Osteoblast (primary cell): ENCODE measurements around the gene ABCC3. TPM values are rescaled to one million over a fixed set of nuclear protein-coding genes. Genes with fewer than 3 reads are reported as not detected.

Source experiments
- DNase-seq: peaks from one replicate; pipeline ENCODE4 v3.0.0; 2011; ENCODE audit warnings: low spot score, mixed read lengths; ENCODE audit not compliant: insufficient read length; ENCODE audit errors: missing footprints
- H2AFZ ChIP-seq: 2 replicates; pipeline ENCODE4 v1.6.0; 2011; ENCODE audit warnings: mild to moderate bottlenecking, low read length
- H3K27ac ChIP-seq: 2 replicates; pipeline ENCODE4 v1.5.1; 2011; ENCODE audit warnings: mild to moderate bottlenecking, low read depth, low read length, moderate library complexity
- H3K27me3 ChIP-seq: 2 replicates; pipeline ENCODE4 v1.6.0; 2012; ENCODE audit warnings: mild to moderate bottlenecking, control low read depth, inconsistent platforms, low read length, moderate library complexity; ENCODE audit not compliant: insufficient read depth
- H3K36me3 ChIP-seq: 2 replicates; pipeline ENCODE4 v1.5.1; 2011; ENCODE audit warnings: mild to moderate bottlenecking, low read length, control low read depth, moderate library complexity; ENCODE audit not compliant: insufficient read depth
- H3K4me1 ChIP-seq: 2 replicates; pipeline ENCODE4 v1.5.1; 2011; ENCODE audit warnings: mild to moderate bottlenecking, low read length, control low read depth, moderate library complexity; ENCODE audit not compliant: insufficient read depth
- H3K4me2 ChIP-seq: 2 replicates; pipeline ENCODE4 v1.6.0; 2011; ENCODE audit warnings: mild to moderate bottlenecking, low read length; ENCODE audit not compliant: insufficient read depth
- H3K4me3 ChIP-seq: fragments of 200-600 bp; sonication (generic); 3 replicates; pipeline ENCODE4 v1.5.1; 2012; ENCODE audit warnings: mild to moderate bottlenecking, low read length, inconsistent platforms; ENCODE audit not compliant: insufficient read depth
- H3K79me2 ChIP-seq: 2 replicates; pipeline ENCODE4 v1.6.0; 2012; ENCODE audit warnings: mild to moderate bottlenecking, low read length, control low read depth, inconsistent platforms; ENCODE audit not compliant: insufficient read depth
- H3K9me3 ChIP-seq: 2 replicates; pipeline ENCODE4 v1.5.1; 2011; ENCODE audit warnings: low read depth, low read length, control low read depth
- H4K20me1 ChIP-seq: 2 replicates; pipeline ENCODE4 v1.6.0; 2012; ENCODE audit warnings: mild to moderate bottlenecking, low read length, control low read depth; ENCODE audit not compliant: insufficient read depth
- total RNA-seq: library from RNA; depleted of rRNA; stranded (reverse); fragments of >200 nt; gene quantifications from 2 replicates; pipeline ENCODE4 v1.2.3, GENCODE V29; 2012
- TF ChIP-seq, protein P1 (sequence below): IDR thresholded peaks from 2 replicates; pipeline ENCODE4 v1.5.1; 2011; ENCODE audit warnings: mild to moderate bottlenecking, low read depth, low read length, moderate library complexity; ENCODE audit errors: extremely low read depth

Gene ABCC3
- total RNA-seq, 1 donor: 28.6 TPM

DNA sequence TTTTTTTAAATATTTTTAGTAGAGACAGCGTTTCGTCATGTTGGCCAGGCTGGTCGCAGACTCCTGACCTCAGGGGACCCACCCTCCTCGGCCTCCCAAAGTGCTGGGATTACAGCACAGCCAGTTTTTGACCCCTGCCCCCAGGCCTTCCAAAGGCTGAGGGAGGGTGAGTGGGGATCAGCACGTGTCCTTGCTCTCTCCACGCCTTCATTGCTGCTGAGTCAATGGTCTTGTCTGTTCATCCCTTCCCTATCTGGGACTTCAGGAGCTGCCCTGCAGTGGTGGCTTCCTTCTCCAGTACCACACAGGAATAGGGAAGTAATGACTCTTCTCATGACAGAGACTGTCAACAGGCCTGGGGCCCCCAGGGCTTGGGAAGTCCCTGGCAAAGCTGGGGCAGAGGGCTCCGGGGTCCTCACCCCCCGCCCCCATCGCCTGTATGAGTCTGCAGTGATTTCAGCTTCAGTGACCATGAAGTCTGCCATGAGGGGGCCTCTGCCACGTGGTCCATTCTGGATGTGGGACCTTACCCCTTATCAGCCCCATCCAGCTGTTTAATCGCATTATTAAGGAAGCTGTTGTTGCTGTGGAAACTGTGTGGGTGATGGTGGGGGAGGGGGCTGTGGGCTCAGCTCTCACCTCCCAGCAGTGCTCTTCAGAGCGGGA lies 6.1 kb downstream of the ABCC3 start:
- TF ChIP-seq, protein P1, sequence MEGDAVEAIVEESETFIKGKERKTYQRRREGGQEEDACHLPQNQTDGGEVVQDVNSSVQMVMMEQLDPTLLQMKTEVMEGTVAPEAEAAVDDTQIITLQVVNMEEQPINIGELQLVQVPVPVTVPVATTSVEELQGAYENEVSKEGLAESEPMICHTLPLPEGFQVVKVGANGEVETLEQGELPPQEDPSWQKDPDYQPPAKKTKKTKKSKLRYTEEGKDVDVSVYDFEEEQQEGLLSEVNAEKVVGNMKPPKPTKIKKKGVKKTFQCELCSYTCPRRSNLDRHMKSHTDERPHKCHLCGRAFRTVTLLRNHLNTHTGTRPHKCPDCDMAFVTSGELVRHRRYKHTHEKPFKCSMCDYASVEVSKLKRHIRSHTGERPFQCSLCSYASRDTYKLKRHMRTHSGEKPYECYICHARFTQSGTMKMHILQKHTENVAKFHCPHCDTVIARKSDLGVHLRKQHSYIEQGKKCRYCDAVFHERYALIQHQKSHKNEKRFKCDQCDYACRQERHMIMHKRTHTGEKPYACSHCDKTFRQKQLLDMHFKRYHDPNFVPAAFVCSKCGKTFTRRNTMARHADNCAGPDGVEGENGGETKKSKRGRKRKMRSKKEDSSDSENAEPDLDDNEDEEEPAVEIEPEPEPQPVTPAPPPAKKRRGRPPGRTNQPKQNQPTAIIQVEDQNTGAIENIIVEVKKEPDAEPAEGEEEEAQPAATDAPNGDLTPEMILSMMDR: no peak
- H3K79me2 ChIP-seq: peaks cover 6% of the 10 kb centered on the region

DNA sequence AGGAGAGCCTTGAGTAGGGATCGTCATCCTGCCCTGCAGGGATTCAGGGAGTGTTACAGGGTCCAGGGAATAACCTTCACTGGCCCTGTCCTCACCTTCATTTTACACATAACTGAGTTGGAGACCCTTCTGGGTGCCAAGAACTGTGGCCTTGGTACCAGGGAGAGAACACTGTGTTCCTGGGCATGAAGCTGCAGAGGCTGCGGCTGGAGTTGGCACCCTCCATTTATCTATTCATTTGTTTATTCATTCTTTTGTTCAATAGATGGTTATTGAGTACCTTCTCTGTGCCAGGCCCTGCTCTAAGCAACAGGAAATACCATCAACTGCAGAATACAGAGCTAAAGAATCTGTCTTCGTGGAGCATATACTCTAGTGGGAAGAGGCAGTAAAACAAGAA lies 6.7 kb downstream of the ABCC3 start:
- no peaks in the 10 kb centered on the region for H3K27me3 ChIP-seq
- no peak overlapping the region for H3K4me3 ChIP-seq
- H3K79me2 ChIP-seq: peaks cover 6% of the 10 kb centered on the region
- TF ChIP-seq, protein P1: no peak
- H4K20me1 ChIP-seq: no peaks in the 10 kb centered on the region
- peaks cover 54% of the 10 kb centered on the region for H3K4me1 ChIP-seq
- H3K27ac ChIP-seq: no peak overlapping the region
- peak; percentile 21 for DNase-seq
- H3K9me3 ChIP-seq: no peaks in the 10 kb centered on the region
- H3K4me2 ChIP-seq: no peak overlapping the region
- no peak overlapping the region for H2AFZ ChIP-seq
- H3K36me3 ChIP-seq: peaks cover 2% of the 10 kb centered on the region

More for the DNA sequence above, 6.1 kb downstream of the ABCC3 start:
- no peaks in the 10 kb centered on the region for H4K20me1 ChIP-seq
- no peak overlapping the region for H3K4me3 ChIP-seq
- no peak overlapping the region for H3K4me2 ChIP-seq
- H3K4me1 ChIP-seq: peaks cover 59% of the 10 kb centered on the region
- H2AFZ ChIP-seq: no peak overlapping the region
- no peaks in the 10 kb centered on the region for H3K9me3 ChIP-seq
- peak overlapping the region; percentile 36 for H3K27ac ChIP-seq
- H3K27me3 ChIP-seq: no peaks in the 10 kb centered on the region
- peak; percentile 66 for DNase-seq
- H3K36me3 ChIP-seq: peaks cover 2% of the 10 kb centered on the region

DNA sequence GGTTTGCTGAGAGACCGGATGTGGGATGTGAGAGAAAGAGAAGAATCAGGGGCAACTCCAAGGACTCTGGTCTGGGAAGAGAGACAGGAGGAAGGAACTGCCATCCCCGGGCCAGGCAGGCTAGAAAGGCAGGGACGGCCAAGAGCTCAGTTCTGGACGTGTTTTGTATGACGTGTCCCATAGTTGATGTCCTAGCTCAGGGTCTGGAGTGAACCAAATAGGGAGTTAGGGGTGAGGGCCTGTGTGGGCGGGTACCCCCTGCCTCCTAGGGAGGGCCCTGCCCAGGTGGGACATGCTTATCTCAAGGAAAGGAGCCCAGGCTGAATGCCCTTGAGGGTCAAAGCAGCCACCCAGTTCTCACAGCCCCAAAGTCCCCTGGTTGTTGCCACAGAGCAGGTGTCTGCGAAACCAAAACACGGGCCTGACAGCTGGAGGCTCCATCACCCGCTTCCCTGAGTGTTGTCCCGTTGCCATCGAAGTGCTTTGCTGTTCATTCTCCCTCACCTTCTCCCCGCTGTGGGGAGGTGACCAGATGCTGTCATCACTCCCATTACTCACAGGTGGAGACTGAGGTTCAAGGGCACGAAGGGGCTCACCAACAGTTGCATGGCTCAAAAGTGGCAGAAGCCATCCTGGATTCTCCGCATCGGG lies 7.5 kb downstream of the ABCC3 start:
- H3K4me2 ChIP-seq: no peak overlapping the region
- no peaks in the 10 kb centered on the region for H3K27me3 ChIP-seq
- no peak overlapping the region for H3K4me3 ChIP-seq
- TF ChIP-seq, protein P1: no peak
- peaks cover 47% of the 10 kb centered on the region for H3K4me1 ChIP-seq
- H3K79me2 ChIP-seq: peaks cover 6% of the 10 kb centered on the region
- H4K20me1 ChIP-seq: no peaks in the 10 kb centered on the region
- no peak overlapping the region for H2AFZ ChIP-seq
- H3K36me3 ChIP-seq: peaks cover 2% of the 10 kb centered on the region
- no peak overlapping the region for H3K27ac ChIP-seq
- no peak for DNase-seq
- H3K9me3 ChIP-seq: no peaks in the 10 kb centered on the region
